MM.1S (cell line): ENCODE data around the gene TBL1Y.

Experiments used
- CTCF ChIP-seq: fragments of 300-600 bp; sonication (generic); IDR thresholded peaks from 2 replicates; pipeline ENCODE4 v1.5.1; 2016; ENCODE audit warnings: antibody characterized with exemption, low read length, mixed read lengths
- EZH2 ChIP-seq: fragments of 300-600 bp; sonication (generic); optimal IDR thresholded peaks from 2 replicates; pipeline ENCODE3; 2017; ENCODE audit warnings: low read depth, mild to moderate bottlenecking, antibody characterized with exemption, low read length, mixed read lengths

DNA sequence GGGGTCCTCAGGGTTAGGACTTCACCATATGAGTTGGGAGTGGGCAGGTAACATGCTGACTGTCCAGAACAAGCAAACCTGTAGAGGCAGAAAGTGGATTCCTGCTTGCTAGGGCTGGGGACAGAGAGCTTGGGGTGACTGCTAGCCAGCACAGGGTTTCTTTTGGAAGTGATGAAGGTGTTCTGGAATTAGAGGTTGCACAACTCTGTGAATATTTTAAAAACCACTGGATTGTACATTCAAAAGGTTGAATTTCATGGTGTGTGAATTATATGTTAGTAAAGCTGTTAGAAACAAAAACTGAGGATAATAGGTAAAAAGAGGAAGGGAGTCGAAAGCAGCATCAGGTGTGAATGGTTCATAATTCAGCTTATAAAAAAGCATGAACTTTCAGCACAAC is 57.7 kb downstream of the TBL1Y start:
- TF ChIP-seq CTCF (no peak), EZH2 (no peak)
